Motor neuron (in vitro differentiated cells): ENCODE results near the gene UBE2G2. TPM values are rescaled to one million over a fixed set of nuclear protein-coding genes. Genes with fewer than 3 reads are reported as not detected.
A peak's percentile ranks its signal among the peaks of the same experiment; 100 is the strongest.

Experiments
- ATAC-seq, 8 experiments: fragments of 200-7000 bp; cut with Tn5 transposase; replicated peaks in 6 of 8; 2 replicates each; pipeline ENCODE4 v1.8.0; 2021; ENCODE audit warnings: mild to moderate bottlenecking in 8 of 8, moderate library complexity in 8 of 8
- H3K27ac ChIP-seq, 2 donors: fragments of 250-450 bp; sonication (Bioruptor Pico); 2 replicates each; pipeline ENCODE4 v1.9.0; 2021; ENCODE audit warnings: antibody characterized with exemption in 2 of 2, mild to moderate bottlenecking in 2 of 2, moderate library complexity in 1 of 2
- H3K4me1 ChIP-seq, 2 donors: fragments of 250-450 bp; sonication (Bioruptor Pico); replicated peaks in 1 of 2; 2 replicates each; pipeline ENCODE4 v1.6.1; 2021; ENCODE audit warnings: antibody characterized with exemption in 2 of 2, mild to moderate bottlenecking in 2 of 2, moderate library complexity in 1 of 2
- H3K4me3 ChIP-seq, 5 donors: fragments of 250-450 bp; sonication (Bioruptor Pico); 2 replicates each; pipeline ENCODE4 v1.9.0; 2021; ENCODE audit warnings: antibody characterized with exemption in 5 of 5, mild to moderate bottlenecking in 5 of 5, moderate library complexity in 4 of 5
- WGBS, 10 experiments: fragments of 450-650 bp; shearing (Covaris generic); methylation state at CpG; one replicate each; pipeline ENCODE4 v1.0.0; 2022; 5-methylcytosine and 5-hydroxymethylcytosine counted together
- in situ Hi-C, 9 experiments: fragments of 400-800 bp; cut with MboI; loops; one replicate each; pipeline ENCODE4 v1.15.0; 2021; ENCODE audit warnings: low sequenced_read_pairs in 9 of 9, low pct_unique_long_range_greater_than_20kb in 2 of 9; ENCODE audit not compliant: unreplicated experiment in 9 of 9
- total RNA-seq, 8 experiments: library from RNA; unstranded; fragments of 300-600 nt; gene quantifications; 2 replicates each; pipeline versions ENCODE4 v1.2.3 to v1.2.4, GENCODE V29; 2022

The UBE2G2 gene, protein sequence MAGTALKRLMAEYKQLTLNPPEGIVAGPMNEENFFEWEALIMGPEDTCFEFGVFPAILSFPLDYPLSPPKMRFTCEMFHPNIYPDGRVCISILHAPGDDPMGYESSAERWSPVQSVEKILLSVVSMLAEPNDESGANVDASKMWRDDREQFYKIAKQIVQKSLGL
- 100 to 1,000 TPM in 2 of 8 experiments, 10 to 100 TPM in 6; 32.6 to 142 (median 54.7) TPM for total RNA-seq

DNA sequence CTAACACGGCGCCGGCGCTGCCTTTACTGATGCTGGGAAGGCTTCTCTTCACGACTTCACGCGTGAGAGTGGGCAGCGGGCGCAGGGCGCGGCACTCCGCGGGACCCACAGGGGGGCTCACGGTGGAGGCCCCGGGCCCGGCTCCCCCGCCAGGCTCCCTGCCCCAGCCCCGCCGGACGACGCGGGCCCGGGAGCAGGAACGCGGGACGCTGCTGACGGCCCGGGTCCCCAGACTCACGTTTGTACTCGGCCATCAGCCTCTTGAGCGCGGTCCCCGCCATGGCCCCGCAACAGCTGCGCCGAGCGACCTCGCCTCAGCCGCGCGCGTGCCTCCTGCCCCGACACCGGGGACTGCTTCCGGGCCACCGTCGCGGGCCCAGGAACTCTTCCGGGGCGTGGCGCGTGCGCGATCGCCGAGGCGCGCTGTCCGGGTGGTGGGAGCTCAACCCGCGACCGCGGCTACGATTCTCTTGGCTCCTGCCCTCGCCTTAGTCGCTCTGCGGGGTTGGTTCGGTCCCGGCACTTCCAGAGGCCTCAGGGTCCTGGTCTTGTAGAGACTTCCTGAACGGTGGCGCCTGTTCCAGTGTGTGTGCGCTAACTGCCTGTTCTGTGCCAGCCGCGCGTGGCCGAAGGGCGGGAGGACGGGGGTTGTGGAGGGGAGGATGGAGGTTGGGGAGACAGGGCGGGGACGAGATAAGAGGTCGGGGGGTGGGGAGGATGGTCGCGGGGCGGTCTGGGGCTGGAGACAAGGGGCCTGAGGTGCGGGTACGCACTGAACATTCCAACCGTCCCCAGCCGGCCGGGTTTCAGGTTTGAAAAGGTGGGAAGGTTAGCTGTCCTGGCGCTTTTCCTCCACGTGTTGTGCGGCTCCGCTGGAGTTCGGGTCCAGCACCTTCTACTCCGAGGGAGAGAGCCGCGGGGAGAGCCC is at the start of gene UBE2G2:
Gene UBE2G2, minus strand, starts transcription at position 353 of the 928 bp plus-strand sequence. Its CDS starts 72 bp downstream, at position 281.
- Histone ChIP-seq H3K27ac (peak within 1 kb of the TSS; percentile 71 to 89), H3K4me1 (peaks cover 12 to 18% of the 10 kb centered on the region in 2 donors), H3K4me3 (peak within 1 kb of the TSS; percentile 62 to 94 (median 63))
- 0 to 2% (median 0%) methylated on average over 3 to 11 of the region's 97 CpGs; no CpG with 5 or more reads in 6 of the 10 experiments for WGBS, 10 experiments
- ATAC-seq = peak; percentile 87 to 97 (median 94)
- in situ Hi-C loops = no loop called here

DNA sequence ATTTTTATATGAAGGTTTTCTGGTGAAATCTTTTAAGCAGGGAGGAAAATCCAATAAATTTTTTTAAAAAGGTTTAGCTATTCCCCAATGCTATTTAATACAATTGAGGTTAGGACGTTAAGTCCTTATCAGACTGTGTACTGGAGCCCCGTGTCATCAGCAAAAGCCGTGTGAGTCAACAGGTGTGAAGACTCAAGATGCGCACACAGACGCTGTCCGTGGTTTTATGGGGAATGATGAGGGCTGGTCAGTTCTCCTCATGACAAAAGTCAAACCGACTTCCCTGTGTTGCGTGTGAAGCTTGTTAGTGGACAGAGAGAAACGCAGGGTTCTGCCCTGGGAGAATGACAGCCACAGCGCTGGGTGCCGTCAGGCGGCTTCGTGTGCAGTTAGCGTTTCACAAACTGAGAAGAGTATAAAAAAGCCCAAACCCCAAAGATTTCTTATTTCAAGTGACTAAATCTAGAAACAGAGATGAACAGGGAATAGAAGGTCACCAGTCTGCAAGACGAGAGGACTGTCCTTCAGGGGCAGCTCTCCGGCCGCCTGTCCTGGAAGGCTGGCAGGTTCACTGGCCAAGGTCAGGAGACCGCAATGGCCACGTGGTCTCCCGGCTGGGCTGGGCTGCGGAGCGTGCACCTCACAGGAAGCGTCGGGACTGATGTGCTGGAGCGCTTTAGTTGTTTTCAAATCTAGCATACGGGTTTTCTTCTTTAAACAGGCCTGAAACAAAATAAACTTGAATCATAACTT is 49.5 kb upstream of the UBE2G2 start:
- no peak overlapping the region for H3K4me3 ChIP-seq
- WGBS, 10 experiments = 86 to 97% (median 91%) methylated on average over 7 to 22 of the region's 26 CpGs
- in situ Hi-C loops = no loop called here
- no peak for ATAC-seq
- H3K27ac ChIP-seq = no peak overlapping the region
- H3K4me1 ChIP-seq = peaks cover under 1 to 5% of the 10 kb centered on the region in 2 donors

DNA sequence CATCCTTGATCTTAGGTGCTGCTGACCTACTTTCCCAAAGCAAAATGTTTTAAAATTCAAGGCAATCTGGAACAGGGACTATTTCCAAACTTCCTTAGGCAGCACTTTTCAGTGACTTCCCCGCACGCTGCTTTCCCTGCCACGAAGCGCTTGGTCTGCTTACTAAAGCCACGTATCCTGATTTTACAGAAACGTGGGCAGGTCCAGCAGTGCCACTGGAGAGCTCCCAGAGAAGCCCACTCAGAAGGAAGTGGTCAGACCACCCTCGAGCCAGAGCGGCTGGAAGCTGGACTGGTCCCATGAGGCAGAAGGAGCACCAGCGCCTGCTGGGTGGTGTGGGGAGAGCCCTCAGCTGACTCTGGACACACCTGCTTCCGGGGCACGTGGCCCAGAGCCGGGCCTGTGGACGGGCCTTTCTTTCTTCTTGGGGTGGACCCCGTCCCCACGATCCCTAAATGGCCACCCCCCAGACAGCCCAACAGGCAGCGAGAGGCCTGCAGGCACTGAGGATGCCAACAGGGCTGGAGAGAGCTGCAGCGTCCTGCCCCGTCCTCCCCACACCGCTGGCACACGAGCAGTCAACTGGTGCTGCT is 48.7 kb upstream of the UBE2G2 start:
- 88 to 100% (median 99%) methylated on average over 1 to 8 of the region's 20 CpGs; no CpG with 5 or more reads in 2 of the 10 experiments for WGBS, 10 experiments
- Histone ChIP-seq H3K4me3 (no peak overlapping the region), H3K27ac (no peak overlapping the region), H3K4me1 (peaks cover 5 to 7% of the 10 kb centered on the region in 2 donors)
- no peak for ATAC-seq
- in situ Hi-C loops = no loop called here

DNA sequence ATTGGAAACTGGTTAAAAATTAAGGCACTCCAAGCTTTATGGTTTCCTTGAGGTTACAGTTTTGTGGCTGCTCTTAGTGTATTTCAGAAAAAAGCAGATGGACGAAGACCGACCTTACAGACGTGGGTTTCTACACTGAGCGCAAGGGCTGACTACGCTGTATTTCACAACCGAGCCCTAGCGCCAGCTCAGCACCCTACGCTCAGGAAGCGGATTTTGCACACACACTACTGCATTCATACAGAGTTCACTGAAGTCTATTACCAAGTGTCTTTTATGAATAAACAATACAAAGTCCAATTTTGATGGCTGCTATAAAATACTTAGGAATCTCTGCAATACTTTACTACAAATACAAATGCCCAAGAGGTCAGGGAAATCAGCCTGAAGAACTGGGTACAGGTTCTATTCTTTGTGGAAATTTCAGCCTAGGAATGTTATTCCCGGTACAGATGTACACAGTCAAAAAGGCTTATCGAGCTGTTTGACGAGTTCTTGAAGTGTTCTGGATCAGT is 48.1 kb upstream of the UBE2G2 start:
- H3K4me1 ChIP-seq = peaks cover 5 to 8% of the 10 kb centered on the region in 2 donors
- no peak overlapping the region for H3K27ac ChIP-seq
- in situ Hi-C loops = loop anchor here in 1 of 9 experiments (25.0 kb wide), 1 partner anchor 112 kb away; no protein-coding TSS in a partner anchor
- WGBS, 10 experiments = 82 to 100% (median 99%) methylated on average over 2 to 10 of the region's 12 CpGs; no CpG with 5 or more reads in 1 of the 10 experiments
- ATAC-seq = no peak
- H3K4me3 ChIP-seq = no peak overlapping the region

DNA sequence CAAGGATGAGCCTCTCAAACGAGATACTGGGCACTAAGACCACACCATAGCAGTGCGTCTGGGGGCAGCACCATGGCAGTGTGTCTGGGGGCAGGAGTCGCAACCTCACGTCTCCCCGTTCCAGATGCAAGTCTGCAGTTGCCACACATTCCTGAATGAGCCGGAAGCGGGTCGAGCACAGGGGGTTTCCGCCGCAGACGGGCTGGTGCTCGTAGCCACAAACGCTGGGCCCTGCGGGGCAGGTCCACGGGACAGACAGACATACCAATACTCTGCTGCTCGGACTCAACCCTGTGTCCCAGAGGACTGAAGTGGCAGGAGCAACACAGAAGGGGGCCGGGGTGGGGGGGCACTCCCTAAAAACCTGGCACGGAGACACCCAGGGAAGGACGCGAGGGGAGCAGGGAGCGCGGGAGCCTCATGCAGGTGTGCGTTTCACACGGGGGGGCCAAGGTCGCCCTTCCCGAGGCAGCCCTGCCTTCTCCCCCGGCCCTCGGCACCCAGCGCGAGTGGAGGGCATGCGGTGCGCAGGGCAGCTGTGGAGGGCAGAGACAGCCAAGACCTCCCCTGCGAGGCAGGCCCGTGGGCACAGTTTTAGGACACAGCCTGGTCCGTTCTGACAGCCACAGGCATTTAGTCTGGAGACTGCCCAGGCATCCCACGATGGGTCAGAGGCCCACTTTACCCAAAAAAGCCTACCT is 47.4 kb upstream of the UBE2G2 start:
- WGBS, 10 experiments = 97 to 100% (median 100%) methylated on average over 1 to 8 of the region's 36 CpGs; no CpG with 5 or more reads in 7 of the 10 experiments

DNA sequence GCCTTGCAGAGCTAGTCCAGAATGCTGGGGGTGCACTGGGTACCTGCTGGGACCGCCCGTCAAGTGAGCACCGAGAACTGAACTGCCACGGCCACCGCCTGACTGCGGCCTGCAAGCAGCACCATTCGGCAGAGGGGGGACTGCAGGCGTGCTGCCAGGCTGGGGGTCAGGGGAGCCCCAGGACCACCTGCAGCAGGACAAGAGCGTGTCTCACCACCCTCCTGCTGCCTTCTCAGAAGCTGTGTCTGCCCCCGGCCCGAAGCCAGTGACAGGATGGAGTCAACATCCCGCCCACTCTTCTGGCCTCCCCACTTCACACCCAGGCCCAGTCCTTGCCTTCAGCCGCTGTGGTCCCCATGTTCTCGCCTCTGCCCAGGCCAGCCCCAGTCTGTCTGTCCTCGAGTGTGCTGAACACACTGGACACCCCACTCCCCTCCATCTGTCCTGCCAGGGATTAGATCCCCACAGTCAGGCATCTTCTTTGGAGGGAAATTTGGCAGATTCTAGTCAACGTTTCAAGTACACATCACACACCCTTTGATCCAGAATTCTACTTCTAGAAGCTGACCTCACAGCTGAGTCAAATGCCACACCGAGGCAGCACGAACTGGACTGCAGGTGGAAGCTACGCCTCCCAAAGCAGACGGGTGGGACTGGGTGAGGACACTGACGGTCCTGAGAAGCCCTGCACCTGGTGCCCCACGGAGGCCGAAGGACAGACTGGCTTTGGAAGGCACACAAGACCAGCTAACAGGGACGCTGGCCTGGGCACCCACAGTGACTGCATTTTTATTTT is 45.8 kb upstream of the UBE2G2 start:
- H3K4me1 ChIP-seq = peaks cover 5 to 8% of the 10 kb centered on the region in 2 donors
- 89 to 100% (median 95%) methylated on average over 2 to 10 of the region's 24 CpGs; no CpG with 5 or more reads in 5 of the 10 experiments for WGBS, 10 experiments
- H3K27ac ChIP-seq = no peak overlapping the region
- peak in 1 of 8 experiments; percentile 1 for ATAC-seq
- in situ Hi-C loops = loop anchor here in 1 of 9 experiments (25.0 kb wide), 1 partner anchor 110 kb away; no protein-coding TSS in a partner anchor
- no peak overlapping the region for H3K4me3 ChIP-seq

More for the DNA sequence above, 47.4 kb upstream of the UBE2G2 start:
- Histone ChIP-seq H3K4me3 (no peak overlapping the region), H3K27ac (no peak overlapping the region), H3K4me1 (peaks cover 5 to 8% of the 10 kb centered on the region in 2 donors)
- ATAC-seq = no peak
- in situ Hi-C loops = loop anchor here in 1 of 9 experiments (25.0 kb wide), 1 partner anchor 112 kb away; no protein-coding TSS in a partner anchor

DNA sequence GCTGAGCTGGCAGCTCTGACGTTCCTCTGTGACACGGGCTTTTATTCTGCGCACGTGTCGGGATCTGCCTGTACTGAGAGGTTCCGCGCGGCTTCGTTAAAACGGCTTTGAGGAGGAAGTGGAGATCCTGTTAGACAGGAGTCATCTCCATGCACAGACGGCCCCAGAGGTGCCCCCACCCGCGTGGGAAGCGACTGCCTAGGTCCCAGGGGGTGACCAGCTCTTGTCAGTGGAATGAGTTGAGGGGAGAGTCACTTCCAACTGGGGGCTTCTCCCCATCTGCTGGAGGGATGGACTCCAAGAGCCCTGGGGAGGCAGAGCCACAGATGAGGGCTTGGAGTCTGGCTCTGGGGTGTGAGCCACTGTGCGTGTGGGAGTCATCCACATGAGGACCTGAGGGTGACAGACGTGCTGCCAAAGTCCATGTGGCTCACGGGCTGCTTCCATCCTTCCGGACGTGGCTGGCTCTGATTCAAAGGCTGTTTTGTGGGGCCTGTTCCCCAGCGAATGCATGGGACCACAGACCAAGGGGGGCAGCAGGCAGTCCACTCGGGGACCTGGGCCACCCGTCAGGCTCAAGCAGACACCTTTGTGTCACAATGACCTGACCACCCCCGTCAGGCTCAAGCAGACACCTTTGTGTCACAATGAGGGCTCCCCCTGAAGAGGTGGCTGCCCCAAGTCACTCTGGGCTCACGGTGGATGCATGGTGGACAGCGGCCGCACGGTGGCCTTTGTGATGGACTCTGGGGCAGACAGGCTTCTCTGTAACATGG is 45.1 kb upstream of the UBE2G2 start:
- Histone ChIP-seq H3K27ac (no peak overlapping the region), H3K4me3 (no peak overlapping the region), H3K4me1 (peaks cover 5 to 8% of the 10 kb centered on the region in 2 donors)
- in situ Hi-C loops = loop anchor here in 1 of 9 experiments (25.0 kb wide), 1 partner anchor 109 kb away; no protein-coding TSS in a partner anchor
- 8 to 78% (median 40%) methylated on average over 1 to 14 of the region's 27 CpGs; no CpG with 5 or more reads in 3 of the 10 experiments for WGBS, 10 experiments
- peak in 3 of 8 experiments; percentile 20 to 54 (median 46) for ATAC-seq

DNA sequence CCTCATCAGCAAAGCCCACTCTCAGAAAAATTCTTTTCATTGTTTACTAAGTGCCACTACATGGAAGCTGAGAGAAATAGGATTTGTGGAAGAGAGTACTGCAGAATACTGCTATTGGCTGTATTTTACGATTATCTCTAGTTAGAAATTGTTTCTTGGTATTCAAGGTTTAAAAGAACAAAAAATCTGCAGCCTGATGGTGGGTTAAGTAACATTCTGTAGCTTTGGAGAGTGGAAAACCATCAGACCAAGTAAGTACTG is 44.5 kb upstream of the UBE2G2 start:
- no peak overlapping the region for H3K4me3 ChIP-seq
- no peak for ATAC-seq
- in situ Hi-C loops = loop anchor here in 1 of 9 experiments (25.0 kb wide), 1 partner anchor 109 kb away; no protein-coding TSS in a partner anchor
- peaks cover 5 to 8% of the 10 kb centered on the region in 2 donors for H3K4me1 ChIP-seq
- WGBS, 10 experiments = 7 to 88% (median 24%) methylated on average over 1 of the region's 1 CpG; no CpG with 5 or more reads in 6 of the 10 experiments
- no peak overlapping the region for H3K27ac ChIP-seq

DNA sequence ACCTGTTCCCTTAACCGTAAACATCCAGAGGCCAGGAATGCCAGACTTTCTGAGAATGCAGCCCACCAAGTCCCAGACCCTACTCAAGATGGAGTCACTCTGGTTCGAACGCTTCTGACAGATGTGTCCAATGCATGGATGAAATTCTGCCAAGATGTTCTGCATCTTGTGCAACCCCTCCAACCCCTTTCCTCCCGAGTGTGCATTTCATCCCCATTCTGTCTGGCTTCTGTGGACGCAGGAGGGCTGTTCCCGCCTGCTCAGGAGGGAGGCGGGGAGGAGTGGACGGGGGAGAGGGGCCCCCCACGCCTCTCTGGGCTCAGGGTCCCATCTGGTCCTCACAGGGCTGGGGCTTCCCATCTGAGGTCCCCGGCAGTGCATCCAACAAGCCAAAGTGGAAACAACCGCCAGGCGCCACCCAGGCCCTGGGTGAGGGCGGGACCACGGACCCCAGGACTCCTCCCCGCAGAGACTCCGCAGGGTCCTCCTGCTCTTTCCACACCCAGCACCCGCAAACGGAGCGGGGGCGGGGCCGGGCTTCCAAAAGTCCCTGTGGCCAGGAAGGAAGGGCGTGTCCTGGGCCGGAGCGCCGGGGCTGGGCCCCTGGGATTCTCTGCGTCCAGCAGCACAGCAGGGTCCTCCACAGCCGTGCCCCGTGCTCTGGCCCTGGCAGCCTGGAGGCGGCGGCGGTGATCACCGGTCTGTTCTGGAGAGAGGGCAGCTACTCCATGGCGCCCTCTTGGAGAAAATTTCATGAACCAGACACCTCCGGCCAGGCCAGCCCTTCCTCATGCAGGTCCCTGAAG is 44.0 kb upstream of the UBE2G2 start:
- Histone ChIP-seq H3K4me1 (peaks cover 5 to 8% of the 10 kb centered on the region in 2 donors), H3K4me3 (peak overlapping the region in 1 of 5 donors; percentile 7), H3K27ac (no peak overlapping the region)
- in situ Hi-C loops = loop anchor here in 1 of 9 experiments (25.0 kb wide), 1 partner anchor 108 kb away; no protein-coding TSS in a partner anchor
- WGBS, 10 experiments = 4 to 100% (median 36%) methylated on average over 1 to 8 of the region's 34 CpGs; no CpG with 5 or more reads in 2 of the 10 experiments
- peak; percentile 62 to 95 (median 90) for ATAC-seq

DNA sequence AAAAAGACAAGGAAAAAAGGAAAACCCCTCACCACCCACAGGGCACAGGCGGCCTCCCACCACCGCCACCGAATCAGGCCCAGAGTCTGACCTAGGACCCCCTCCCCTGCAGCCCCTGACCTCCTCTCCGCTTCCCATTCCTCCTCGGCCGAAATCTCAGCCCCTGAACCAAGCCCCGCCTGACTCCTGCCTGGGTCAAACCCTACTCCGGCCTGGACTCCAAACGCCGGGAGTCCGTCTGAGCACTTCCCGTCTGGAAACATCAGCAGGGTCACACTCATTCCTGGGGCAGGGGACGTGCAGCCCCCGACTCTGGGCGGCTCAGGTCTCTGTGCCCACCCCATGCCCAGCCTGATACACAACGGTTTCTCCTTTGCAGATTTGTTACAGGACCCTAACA is 42.6 kb upstream of the UBE2G2 start:
- H3K4me3 ChIP-seq = no peak overlapping the region
- in situ Hi-C loops = loop anchor here in 1 of 9 experiments (25.0 kb wide), 1 partner anchor 107 kb away; no protein-coding TSS in a partner anchor
- H3K4me1 ChIP-seq = peaks cover 5 to 8% of the 10 kb centered on the region in 2 donors
- 33 to 80% (median 45%) methylated on average over 1 to 4 of the region's 16 CpGs; no CpG with 5 or more reads in 6 of the 10 experiments for WGBS, 10 experiments
- H3K27ac ChIP-seq = no peak overlapping the region
- no peak for ATAC-seq
